Measurements from ENCODE around the gene SOX3.

SOX3 gene

GRCh38 chrX:140504371-140505324, at the start of gene SOX3:
SOX3 (minus strand) TSS chrX:140505069; CDS start chrX:140505060, 9 bp downstream.
- no peak for DNase-seq (ENCODE audit: low spot score)

GRCh38 chrX:140548985-140549384, 44.1 kb upstream of the SOX3 start:
- no peak for DNase-seq (ENCODE audit: low spot score)

- no peak for DNase-seq (ENCODE audit: low spot score)
Observed at GRCh38 chrX:140526171-140526570, 21.3 kb upstream of the SOX3 start.

- DNase-seq (ENCODE audit: low spot score) = no peak
Observed at GRCh38 chrX:140525448-140525847, 20.6 kb upstream of the SOX3 start.

GRCh38 chrX:140524556-140524955, 19.7 kb upstream of the SOX3 start:
- no peak for DNase-seq (ENCODE audit: low spot score)

- DNase-seq (ENCODE audit: low spot score) = no peak
Observed at GRCh38 chrX:140521393-140521792, 16.5 kb upstream of the SOX3 start.

- DNase-seq (ENCODE audit: low spot score) = no peak
Observed at GRCh38 chrX:140514554-140514953, 9.7 kb upstream of the SOX3 start.

GRCh38 chrX:140510895-140511295, 6.0 kb upstream of the SOX3 start:
- DNase-seq (ENCODE audit: low spot score) = no peak

- DNase-seq (ENCODE audit: low spot score) = no peak
Observed at GRCh38 chrX:140510306-140510676, 5.4 kb upstream of the SOX3 start.

GRCh38 chrX:140509468-140510305, 4.8 kb upstream of the SOX3 start:
- no peak for DNase-seq (ENCODE audit: low spot score)

GRCh38 chrX:140508958-140509357, 4.1 kb upstream of the SOX3 start:
- no peak for DNase-seq (ENCODE audit: low spot score)

- no peak for DNase-seq (ENCODE audit: low spot score)
Observed at GRCh38 chrX:140507982-140508305, 3.1 kb upstream of the SOX3 start.

- no peak for DNase-seq (ENCODE audit: low spot score)
Observed at GRCh38 chrX:140507223-140507981, 2.5 kb upstream of the SOX3 start.

GRCh38 chrX:140505421-140506337, 810 bp upstream of the SOX3 start:
- DNase-seq (ENCODE audit: low spot score) = no peak

GRCh38 chrX:140503714-140504351, 1.0 kb downstream of the SOX3 start:
- no peak for DNase-seq (ENCODE audit: low spot score)

GRCh38 chrX:140503238-140503601, 1.6 kb downstream of the SOX3 start:
- DNase-seq (ENCODE audit: low spot score) = no peak

GRCh38 chrX:140502491-140503237, 2.2 kb downstream of the SOX3 start:
- DNase-seq (ENCODE audit: low spot score) = no peak

- DNase-seq (ENCODE audit: low spot score) = no peak
Observed at GRCh38 chrX:140501940-140502468, 2.9 kb downstream of the SOX3 start.

GRCh38 chrX:140501321-140501720, 3.5 kb downstream of the SOX3 start:
- no peak for DNase-seq (ENCODE audit: low spot score)

GRCh38 chrX:140500441-140500840, 4.4 kb downstream of the SOX3 start:
- DNase-seq (ENCODE audit: low spot score) = no peak
